Loucy (cell line): ENCODE measurements around the gene SCML2.

Experiments
- H2AFZ ChIP-seq: fragments of 200-600 bp; sonication (generic); 2 replicates; pipeline ENCODE4 v1.6.0; 2016; ENCODE audit warnings: antibody characterized with exemption, mild to moderate bottlenecking, low read length, moderate library complexity
- H3F3A ChIP-seq: fragments of 200-600 bp; 2 replicates; pipeline ENCODE4 v1.6.0; 2016; ENCODE audit warnings: antibody characterized with exemption, low read depth, mild to moderate bottlenecking
- H3K27me3 ChIP-seq: fragments of 200-600 bp; sonication (generic); 2 replicates; pipeline ENCODE4 v1.6.1; 2014; ENCODE audit warnings: low read length, mild to moderate bottlenecking; ENCODE audit not compliant: insufficient read depth, poor library complexity, severe bottlenecking
- H3K36me3 ChIP-seq: fragments of 200-600 bp; sonication (generic); 2 replicates; pipeline ENCODE4 v1.6.1; 2016; ENCODE audit warnings: low read length; ENCODE audit not compliant: insufficient read depth
- H3K4me1 ChIP-seq: fragments of 200-600 bp; sonication (generic); 2 replicates; pipeline ENCODE4 v1.5.1; 2014; ENCODE audit warnings: low read length, mild to moderate bottlenecking; ENCODE audit not compliant: insufficient read depth, poor library complexity, severe bottlenecking
- H3K4me2 ChIP-seq: fragments of 200-600 bp; sonication (generic); 2 replicates; pipeline ENCODE4 v1.6.0; 2014; ENCODE audit warnings: antibody characterized with exemption, low read length, low read depth, mild to moderate bottlenecking; ENCODE audit not compliant: poor library complexity, severe bottlenecking
- H3K4me3 ChIP-seq: fragments of 200-600 bp; sonication (generic); 2 replicates; pipeline ENCODE4 v1.5.1; 2014; ENCODE audit warnings: low read length, mild to moderate bottlenecking, mixed read lengths; ENCODE audit not compliant: poor library complexity, severe bottlenecking
- H3K79me2 ChIP-seq: fragments of 200-600 bp; sonication (generic); 2 replicates; pipeline ENCODE4 v1.6.1; 2014; ENCODE audit warnings: low read length; ENCODE audit not compliant: insufficient read depth
- H3K9ac ChIP-seq: fragments of 200-600 bp; sonication (generic); 2 replicates; pipeline ENCODE4 v1.6.0; 2014; ENCODE audit warnings: mild to moderate bottlenecking, low read depth, low read length, moderate library complexity; ENCODE audit not compliant: poor library complexity, severe bottlenecking
- H3K9me2 ChIP-seq: fragments of 200-600 bp; sonication (generic); replicated peaks from 2 replicates; pipeline ENCODE4 v1.6.1; 2016; ENCODE audit warnings: low read depth, low read length, mixed read lengths
- H3K9me3 ChIP-seq: fragments of 200-600 bp; sonication (generic); 2 replicates; pipeline ENCODE4 v1.6.1; 2014; ENCODE audit warnings: mild to moderate bottlenecking, antibody characterized with exemption, low read length, low read depth; ENCODE audit not compliant: insufficient read depth
- H4K20me1 ChIP-seq: fragments of 200-600 bp; sonication (generic); 2 replicates; pipeline ENCODE4 v1.6.0; 2014; ENCODE audit warnings: antibody characterized with exemption, low read length, mild to moderate bottlenecking; ENCODE audit not compliant: insufficient read depth, poor library complexity, severe bottlenecking
- EZH2phosphoT487 ChIP-seq: fragments of 200-600 bp; IDR thresholded peaks from 2 replicates; pipeline ENCODE4 v1.6.1; 2018; ENCODE audit warnings: antibody characterized with exemption, mild to moderate bottlenecking, moderate library complexity, borderline replicate concordance

SCML2 gene

DNA sequence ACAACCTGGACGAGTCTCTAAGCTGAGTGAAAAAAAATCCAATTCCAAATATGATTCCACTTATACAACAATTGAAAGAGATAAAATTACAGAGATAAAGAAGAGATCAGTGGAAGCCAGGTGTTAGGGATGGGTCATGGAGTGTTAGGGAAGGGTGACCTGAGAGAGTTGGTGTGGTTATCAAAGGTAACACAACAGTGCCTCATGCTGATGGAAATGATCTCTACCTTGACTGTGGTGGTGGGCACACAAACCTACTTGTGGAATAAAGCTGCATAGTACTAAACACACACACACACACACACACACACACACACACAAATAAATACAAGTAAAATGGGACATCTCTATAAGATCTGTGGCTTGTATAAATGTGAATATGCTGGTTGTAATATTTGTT lies 159.8 kb downstream of the SCML2 start:
- Histone ChIP-seq H3F3A (no peaks in the 10 kb centered on the region), H3K27me3 (no peaks in the 10 kb centered on the region), H3K9me3 (no peaks in the 10 kb centered on the region), H3K4me2 (no peak overlapping the region), H3K9ac (no peak overlapping the region), H3K79me2 (no peaks in the 10 kb centered on the region), H2AFZ (no peak overlapping the region), H3K4me1 (no peaks in the 10 kb centered on the region), H3K9me2 (no peaks in the 10 kb centered on the region), H3K36me3 (no peaks in the 10 kb centered on the region), H3K4me3 (no peak overlapping the region), H4K20me1 (no peaks in the 10 kb centered on the region)
- TF ChIP-seq EZH2phosphoT487 = no peak
